Prostate gland (tissue), 2 donors: ENCODE measurements around the gene SH2D3A.
A peak's percentile ranks its signal among the peaks of the same experiment; 100 is the strongest.

Source experiments
- POLR2A ChIP-seq: fragments of 450-650 bp; IDR thresholded peaks from one replicate; pipeline ENCODE4 v1.6.1; 2016; ENCODE audit warnings: antibody characterized with exemption, mild to moderate bottlenecking
- POLR2AphosphoS5 ChIP-seq: sonication (generic); formaldehyde crosslinking; IDR thresholded peaks from one replicate; pipeline ENCODE4 v1.6.1; 2017; ENCODE audit warnings: antibody characterized with exemption
- TF ChIP-seq, protein P1 (sequence below), 4 experiments: fragments of 200-600 bp in 2 of 4; fragments of 450-650 bp in 2 of 4; sonication (generic) in 2 of 4; IDR thresholded peaks; 1 replicate in 3 of 4; 2 replicates in 1 of 4; pipeline ENCODE4 v1.5.1; 2016 to 2019; ENCODE audit warnings: antibody characterized with exemption in 4 of 4, mild to moderate bottlenecking in 2 of 4, moderate library complexity in 2 of 4

DNA sequence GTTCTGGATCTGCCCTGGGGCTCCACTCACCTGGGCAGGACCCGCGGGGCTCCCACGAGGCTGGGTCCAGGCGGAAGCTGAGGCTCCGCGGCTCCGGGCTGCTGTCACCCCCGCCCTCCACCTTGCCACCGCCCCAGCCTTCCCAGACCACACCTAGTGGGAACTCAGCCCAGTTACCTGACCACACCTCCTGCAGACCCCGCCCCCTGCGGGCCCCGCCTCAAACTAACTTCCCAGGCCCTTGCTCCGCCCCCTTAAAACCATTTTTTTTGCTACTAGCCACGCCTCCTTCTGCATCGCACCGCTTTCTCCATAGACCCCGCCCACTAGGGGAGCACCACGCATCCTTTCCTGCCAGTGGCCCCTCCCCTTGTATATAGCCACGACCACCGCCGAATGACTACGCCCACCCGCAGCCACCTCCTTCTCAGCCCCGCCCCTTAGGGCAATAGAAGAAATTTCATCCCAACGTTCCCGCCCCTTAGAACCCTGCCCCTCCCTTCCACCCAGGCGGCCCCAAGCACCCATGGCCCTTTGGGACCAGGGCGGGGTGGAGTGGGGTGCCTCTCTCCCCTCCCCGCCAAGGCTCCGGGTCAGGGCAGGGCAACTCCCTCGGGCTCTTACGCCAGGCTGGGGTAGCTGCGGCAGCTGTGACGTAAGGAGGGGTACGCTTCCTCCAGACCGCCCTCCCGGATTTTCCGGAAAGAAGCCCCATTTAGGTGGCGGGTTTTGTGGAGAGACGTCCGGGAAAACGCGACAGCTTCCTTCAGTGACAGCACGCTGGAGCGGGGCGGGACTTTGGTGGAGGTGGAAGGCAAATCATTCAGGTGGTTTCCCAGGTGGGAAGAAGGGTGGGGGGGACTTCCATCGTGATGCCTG, at the start of gene SH2D3A:
- TF ChIP-seq POLR2A = peak; percentile 90
- TF ChIP-seq, protein P1, sequence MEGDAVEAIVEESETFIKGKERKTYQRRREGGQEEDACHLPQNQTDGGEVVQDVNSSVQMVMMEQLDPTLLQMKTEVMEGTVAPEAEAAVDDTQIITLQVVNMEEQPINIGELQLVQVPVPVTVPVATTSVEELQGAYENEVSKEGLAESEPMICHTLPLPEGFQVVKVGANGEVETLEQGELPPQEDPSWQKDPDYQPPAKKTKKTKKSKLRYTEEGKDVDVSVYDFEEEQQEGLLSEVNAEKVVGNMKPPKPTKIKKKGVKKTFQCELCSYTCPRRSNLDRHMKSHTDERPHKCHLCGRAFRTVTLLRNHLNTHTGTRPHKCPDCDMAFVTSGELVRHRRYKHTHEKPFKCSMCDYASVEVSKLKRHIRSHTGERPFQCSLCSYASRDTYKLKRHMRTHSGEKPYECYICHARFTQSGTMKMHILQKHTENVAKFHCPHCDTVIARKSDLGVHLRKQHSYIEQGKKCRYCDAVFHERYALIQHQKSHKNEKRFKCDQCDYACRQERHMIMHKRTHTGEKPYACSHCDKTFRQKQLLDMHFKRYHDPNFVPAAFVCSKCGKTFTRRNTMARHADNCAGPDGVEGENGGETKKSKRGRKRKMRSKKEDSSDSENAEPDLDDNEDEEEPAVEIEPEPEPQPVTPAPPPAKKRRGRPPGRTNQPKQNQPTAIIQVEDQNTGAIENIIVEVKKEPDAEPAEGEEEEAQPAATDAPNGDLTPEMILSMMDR (IDR thresholded peaks at IDR 0.05) = peak in 2 of 4 experiments; percentile 29 to 32
- peak; percentile 89 for TF ChIP-seq POLR2AphosphoS5
